Natural killer cell treated with Interleukin-12 subunit alpha and Interleukin-12 subunit beta and Interleukin-15 and Interleukin-18, amount 100 ng/mL, for 72 hours (primary cell): ENCODE data around the gene OGG1. TPM values are rescaled to one million over a fixed set of nuclear protein-coding genes. Genes with fewer than 3 reads are reported as not detected.
"Not testable (repeated sequence)": the region's sequence is repeated elsewhere in the genome, so short reads cannot be mapped to it uniquely, and the experiment has no call there.

Source experiments
- ATAC-seq, 2 donors: fragments of 150-1000 bp; cut with Tn5 transposase in 1 of 2; sonication (Bioruptor Pico), chemical (Tn5 transposase) in 1 of 2; 2 replicates each; pipeline ENCODE4 v1.10.0; 2021
- DNase-seq: peaks from one replicate; pipeline ENCODE4 v3.0.0; 2022; ENCODE audit warnings: low spot score
- H3K27ac Mint-ChIP-seq, 2 donors: 1 replicate in 1 of 2; 2 replicates in 1 of 2; pipeline ENCODE4 v1.8.0; 2022; ENCODE audit warnings: mixed read lengths in 2 of 2, mild to moderate bottlenecking in 1 of 2, moderate library complexity in 1 of 2
- H3K27me3 Mint-ChIP-seq, 2 donors: 1 replicate in 1 of 2; 2 replicates in 1 of 2; pipeline ENCODE4 v1.8.0; 2022; ENCODE audit warnings: mixed read lengths in 2 of 2
- H3K36me3 Mint-ChIP-seq: one replicate; pipeline ENCODE4 v1.8.0; 2022; ENCODE audit warnings: mixed read lengths
- H3K4me1 Mint-ChIP-seq, 2 donors: 1 replicate in 1 of 2; 2 replicates in 1 of 2; pipeline ENCODE4 v1.8.0; 2022; ENCODE audit warnings: low read depth in 2 of 2, mixed read lengths in 2 of 2, mild to moderate bottlenecking in 1 of 2
- H3K4me3 Mint-ChIP-seq: one replicate; pipeline ENCODE4 v1.8.0; 2022; ENCODE audit warnings: mixed read lengths
- H3K9me3 Mint-ChIP-seq: 2 replicates; pipeline ENCODE4 v1.8.0; 2022; ENCODE audit warnings: mixed read lengths
- total RNA-seq, 2 donors: library from RNA; stranded (reverse); gene quantifications; one replicate each; pipeline ENCODE4 v1.2.3, GENCODE V29; 2022

Gene OGG1
- total RNA-seq, 2 donors from 2014 or later = 35.9 to 42.5 TPM

DNA sequence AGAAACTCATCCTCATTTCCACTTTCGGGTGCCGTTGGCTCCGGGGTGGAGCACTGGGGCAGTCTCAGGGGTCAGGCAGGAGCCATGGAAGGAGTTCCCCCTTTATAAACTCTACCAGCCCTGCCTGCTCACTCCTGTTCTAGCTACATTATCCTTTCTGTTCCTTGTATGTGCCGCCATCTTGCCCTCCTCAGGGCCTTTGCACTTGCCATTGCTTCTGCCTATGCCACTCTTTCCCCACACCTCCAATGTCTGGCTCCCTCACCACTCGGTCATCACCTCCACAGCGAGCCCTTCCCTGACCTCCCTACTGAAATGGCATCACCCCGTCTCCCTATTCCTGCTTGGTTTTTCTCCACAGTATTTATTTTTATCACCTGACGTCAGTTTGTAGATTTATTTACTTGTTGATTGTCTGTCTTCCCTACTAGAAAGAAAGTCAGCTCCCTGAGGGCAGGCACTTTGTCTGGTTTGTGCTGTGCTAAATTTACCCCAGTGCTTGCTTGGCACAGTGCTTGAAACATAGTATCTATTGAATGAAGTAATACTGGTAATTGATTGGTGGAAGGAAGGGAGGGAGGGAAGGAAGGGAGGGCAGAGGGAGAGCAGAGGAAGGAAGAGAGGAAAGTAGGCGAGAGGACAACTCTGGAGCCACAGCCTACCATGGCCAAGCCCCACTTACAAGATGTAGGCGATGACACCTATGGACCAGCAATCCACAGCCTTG is 11.2 kb downstream of the OGG1 start:
- Mint-ChIP-seq H3K9me3 (no peaks in the 10 kb centered on the region), H3K4me3 (no peak overlapping the region), H3K27me3 (no peaks in the 10 kb centered on the region), H3K36me3 (peaks cover 16% of the 10 kb centered on the region), H3K27ac (no peak overlapping the region), H3K4me1 (peaks cover 10 to 11% of the 10 kb centered on the region in 2 donors)
- ATAC-seq (no peak), DNase-seq (no peak)

DNA sequence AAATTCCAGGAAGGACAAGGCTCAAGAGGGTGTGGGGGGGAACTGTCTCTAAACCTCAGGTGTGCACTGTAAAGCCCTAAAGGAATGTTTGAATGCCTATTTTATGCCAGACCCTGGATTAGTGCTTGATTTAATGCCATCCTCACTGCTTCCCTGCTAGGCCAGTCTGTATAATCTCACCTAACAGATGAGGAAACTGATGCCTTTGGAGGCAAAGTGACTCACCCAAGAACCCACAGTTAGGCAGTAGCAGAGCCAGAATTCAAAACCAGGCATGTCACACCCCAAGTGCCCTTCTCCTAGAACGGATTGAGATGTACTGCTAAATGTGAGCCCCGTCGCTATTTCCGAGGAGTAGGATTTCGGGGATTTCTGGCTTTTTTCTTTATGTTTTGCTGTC is 12.2 kb downstream of the OGG1 start:
- H3K4me3 Mint-ChIP-seq = no peak overlapping the region
- no peak for DNase-seq
- H3K36me3 Mint-ChIP-seq = peaks cover 16% of the 10 kb centered on the region
- H3K27me3 Mint-ChIP-seq = no peaks in the 10 kb centered on the region
- no peak for ATAC-seq
- H3K27ac Mint-ChIP-seq = no peak overlapping the region
- H3K9me3 Mint-ChIP-seq = no peaks in the 10 kb centered on the region
- peaks cover 13 to 18% of the 10 kb centered on the region in 2 donors for H3K4me1 Mint-ChIP-seq

DNA sequence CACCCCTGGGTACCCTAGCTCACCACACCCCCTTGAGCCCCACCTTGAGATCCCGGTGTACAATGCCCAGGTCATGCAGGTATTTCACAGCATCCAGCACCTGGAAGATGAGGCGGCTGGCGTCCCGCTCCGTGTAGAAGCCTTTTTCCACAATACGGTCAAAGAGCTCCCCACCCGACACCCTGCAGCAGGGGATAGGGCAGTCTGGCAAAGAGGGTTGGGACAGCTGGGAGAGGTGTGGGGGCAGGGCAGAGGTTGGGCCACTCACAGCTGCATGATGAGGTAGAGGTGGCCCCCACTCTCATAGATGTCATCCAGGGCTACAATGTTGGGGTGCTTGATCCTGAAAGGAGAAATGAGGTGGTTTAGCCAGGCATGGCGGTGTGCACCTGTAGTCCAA is 13.1 kb downstream of the OGG1 start:
- peak in 1 of 2 donors; percentile 52 for ATAC-seq
- DNase-seq = no peak
- Mint-ChIP-seq H3K36me3 (peaks cover 16% of the 10 kb centered on the region), H3K4me3 (no peak overlapping the region), H3K27ac (no peak overlapping the region), H3K27me3 (no peaks in the 10 kb centered on the region), H3K9me3 (no peaks in the 10 kb centered on the region), H3K4me1 (peaks cover 23 to 27% of the 10 kb centered on the region in 2 donors)

GRCh38 chr3:9765865-9766264 is 16.1 kb downstream of the OGG1 start:
- Mint-ChIP-seq H3K36me3 (peaks cover 3% of the 10 kb centered on the region), H3K27me3 (no peaks in the 10 kb centered on the region), H3K4me3 (no peak overlapping the region), H3K4me1 (peaks cover 34 to 43% of the 10 kb centered on the region in 2 donors), H3K9me3 (no peaks in the 10 kb centered on the region), H3K27ac (peak overlapping the region in 1 of 2 donors; percentile 75)
- DNase-seq (no peak), ATAC-seq (no peak)

- no peak for DNase-seq
- no peak for ATAC-seq
- H3K9me3 Mint-ChIP-seq = no peaks in the 10 kb centered on the region
- H3K4me1 Mint-ChIP-seq = peaks cover 34 to 39% of the 10 kb centered on the region in 2 donors
- no peaks in the 10 kb centered on the region for H3K36me3 Mint-ChIP-seq
- H3K27ac Mint-ChIP-seq = peak overlapping the region; percentile 28 to 75
- peak overlapping the region; percentile 81 for H3K4me3 Mint-ChIP-seq
- H3K27me3 Mint-ChIP-seq = no peaks in the 10 kb centered on the region
Measured at GRCh38 chr3:9767418-9767817, 17.7 kb downstream of the OGG1 start.

- Mint-ChIP-seq H3K4me1 (peaks cover 34 to 39% of the 10 kb centered on the region in 2 donors), H3K9me3 (no peaks in the 10 kb centered on the region), H3K36me3 (no peaks in the 10 kb centered on the region), H3K27me3 (no peaks in the 10 kb centered on the region), H3K27ac (peak overlapping the region; percentile 28 to 75), H3K4me3 (peak overlapping the region; percentile 81)
- no peak for DNase-seq
- no peak for ATAC-seq
Measured at GRCh38 chr3:9768141-9768775, 18.5 kb downstream of the OGG1 start.

GRCh38 chr3:9769012-9769411 is 19.3 kb downstream of the OGG1 start:
- Mint-ChIP-seq H3K9me3 (no peaks in the 10 kb centered on the region), H3K36me3 (no peaks in the 10 kb centered on the region), H3K4me3 (peak overlapping the region; percentile 81), H3K27me3 (no peaks in the 10 kb centered on the region), H3K27ac (peak overlapping the region; percentile 28 to 75), H3K4me1 (peaks cover 34 to 39% of the 10 kb centered on the region in 2 donors)
- no peak for DNase-seq
- ATAC-seq = no peak

GRCh38 chr3:9769426-9770275 is 19.9 kb downstream of the OGG1 start, which contains the start of gene CAMK1:
Gene CAMK1 (minus strand): TSS chr3:9769947. CDS start chr3:9767749, 2,198 bp downstream.
- Mint-ChIP-seq H3K4me3 (peak within 1 kb of the TSS; percentile 81), H3K27me3 (no peaks in the 10 kb centered on the region), H3K4me1 (peaks cover 34 to 39% of the 10 kb centered on the region in 2 donors), H3K36me3 (no peaks in the 10 kb centered on the region), H3K27ac (peak within 1 kb of the TSS; percentile 28 to 78), H3K9me3 (no peaks in the 10 kb centered on the region)
- DNase-seq (peak; percentile 83), ATAC-seq (peak; percentile 95)

- no peak for DNase-seq
- Mint-ChIP-seq H3K4me1 (peaks cover 31 to 39% of the 10 kb centered on the region in 2 donors), H3K4me3 (peak overlapping the region; percentile 81), H3K27me3 (no peaks in the 10 kb centered on the region), H3K36me3 (no peaks in the 10 kb centered on the region), H3K27ac (peak overlapping the region; percentile 26 to 78), H3K9me3 (no peaks in the 10 kb centered on the region)
- peak in 1 of 2 donors; percentile 8 for ATAC-seq
Measured at GRCh38 chr3:9770276-9770812, 20.6 kb downstream of the OGG1 start.

DNA sequence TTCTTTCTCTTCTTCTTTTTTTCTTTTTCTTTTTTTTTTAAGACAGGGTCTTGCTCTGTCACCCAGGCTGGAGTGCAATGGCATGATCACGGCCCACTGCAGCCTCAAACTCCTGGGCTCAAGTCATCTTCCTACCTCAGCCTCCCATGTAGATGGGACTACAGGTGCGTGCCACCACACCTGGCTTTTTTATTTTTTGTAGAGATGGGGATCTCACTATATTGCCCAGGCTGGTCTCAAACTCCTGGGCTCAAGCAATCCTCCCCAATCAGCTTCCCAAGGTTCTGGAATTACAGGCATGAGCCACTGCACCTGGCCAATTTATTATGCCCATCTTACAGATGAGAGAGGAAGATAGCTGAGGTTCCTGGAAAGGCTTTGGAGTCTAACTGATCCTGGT is 21.3 kb downstream of the OGG1 start:
- not testable (repeated sequence) for H3K36me3 Mint-ChIP-seq, ATAC-seq, DNase-seq, H3K27me3 Mint-ChIP-seq, H3K9me3 Mint-ChIP-seq
- Mint-ChIP-seq H3K4me3 (peak overlapping the region; percentile 81), H3K27ac (peak overlapping the region; percentile 26 to 78), H3K4me1 (peaks cover 31 to 39% of the 10 kb centered on the region in 2 donors)

DNA sequence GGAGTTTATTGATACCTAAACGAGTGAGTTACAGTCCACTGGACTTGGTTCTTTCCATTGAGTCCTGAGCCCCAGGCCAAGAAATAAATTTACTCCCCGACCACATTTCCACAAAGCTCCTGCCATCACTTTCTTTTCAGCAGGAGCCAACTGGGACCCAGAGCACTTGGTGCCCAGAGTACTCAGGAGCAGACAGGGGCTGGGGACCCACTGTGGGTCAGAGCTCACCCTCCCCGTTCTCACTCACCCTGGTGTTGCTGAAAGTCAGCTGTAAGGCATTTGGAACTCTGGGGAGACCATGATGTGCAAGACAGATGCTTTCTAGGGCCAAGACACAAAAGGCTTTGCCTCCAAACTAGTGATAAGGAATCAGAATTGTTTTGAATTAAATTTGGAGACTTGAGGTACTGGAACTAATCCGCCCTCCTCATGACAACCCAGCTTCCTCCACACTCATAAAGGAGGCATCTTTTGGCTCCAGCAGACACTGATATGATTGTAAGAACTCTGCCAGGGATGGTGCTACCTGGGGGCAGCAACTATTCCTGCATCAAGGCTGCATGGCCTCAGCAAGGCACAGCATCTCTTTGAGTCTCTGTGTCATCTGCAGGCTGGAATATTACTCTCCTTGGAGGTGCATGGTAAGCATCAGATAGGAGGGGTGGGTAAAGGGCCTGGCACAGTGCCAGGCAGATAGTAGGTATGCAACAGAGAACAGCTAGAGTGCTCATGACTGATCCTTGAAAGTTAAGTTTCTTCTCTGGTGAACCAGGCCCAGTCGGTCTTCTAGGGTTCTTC is 27.3 kb downstream of the OGG1 start:
- DNase-seq (no peak), ATAC-seq (no peak)
- H3K27ac Mint-ChIP-seq = peak overlapping the region; percentile 93 to 99
- H3K9me3 Mint-ChIP-seq = no peaks in the 10 kb centered on the region
- H3K27me3 Mint-ChIP-seq = no peaks in the 10 kb centered on the region
- peaks cover 44% of the 10 kb centered on the region in 2 donors for H3K4me1 Mint-ChIP-seq
- H3K4me3 Mint-ChIP-seq = no peak overlapping the region
- peaks cover 1% of the 10 kb centered on the region for H3K36me3 Mint-ChIP-seq

GRCh38 chr3:9777694-9778021 is 27.9 kb downstream of the OGG1 start:
- H3K27ac Mint-ChIP-seq = peak overlapping the region; percentile 93 to 99
- H3K4me1 Mint-ChIP-seq = peaks cover 49 to 50% of the 10 kb centered on the region in 2 donors
- H3K36me3 Mint-ChIP-seq = peaks cover 7% of the 10 kb centered on the region
- ATAC-seq (peak in 1 of 2 donors; percentile 3), DNase-seq (no peak)
- no peaks in the 10 kb centered on the region for H3K27me3 Mint-ChIP-seq
- no peaks in the 10 kb centered on the region for H3K9me3 Mint-ChIP-seq
- peak overlapping the region; percentile 51 for H3K4me3 Mint-ChIP-seq
